ENCODE data around the gene RFFL.

GRCh38 chr17:35103271-35103670, 39.8 kb upstream of the RFFL start:
- TF ChIP-seq CTCF (IDR thresholded peaks at IDR 0.05; ENCODE audit: poor library complexity, severe bottlenecking) (no peak), RAD21 (conservative IDR thresholded peaks at IDR 0.05) (no peak), SMC3 (conservative IDR thresholded peaks at IDR 0.05; ENCODE audit: poor library complexity) (no peak), POLR2AphosphoS5 (IDR thresholded peaks at IDR 0.05) (no peak)

Measured in neural cell (in vitro differentiated cells).